ENCODE measurements around the gene PTPN22.

DNA sequence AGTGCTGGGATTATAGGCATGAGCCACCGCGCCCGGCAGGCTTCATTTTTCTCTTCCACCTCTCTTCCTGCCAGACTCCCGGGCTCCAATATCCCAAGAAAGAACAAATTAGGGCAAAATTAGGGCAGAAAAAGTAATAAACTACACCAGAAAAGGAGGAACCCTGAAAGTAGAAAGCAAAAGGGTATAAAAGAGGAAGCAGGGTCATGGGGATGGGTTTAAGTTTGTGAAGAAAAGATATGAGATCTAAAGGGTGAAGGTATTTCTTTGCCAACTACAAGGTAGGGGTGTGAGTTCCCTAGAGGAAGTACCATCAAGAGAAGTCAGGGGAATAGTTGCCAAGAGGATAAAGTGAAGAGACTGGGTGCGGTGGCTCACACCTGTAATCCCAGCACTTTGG is 9.9 kb downstream of the PTPN22 start:
- TF ChIP-seq, protein P1, sequence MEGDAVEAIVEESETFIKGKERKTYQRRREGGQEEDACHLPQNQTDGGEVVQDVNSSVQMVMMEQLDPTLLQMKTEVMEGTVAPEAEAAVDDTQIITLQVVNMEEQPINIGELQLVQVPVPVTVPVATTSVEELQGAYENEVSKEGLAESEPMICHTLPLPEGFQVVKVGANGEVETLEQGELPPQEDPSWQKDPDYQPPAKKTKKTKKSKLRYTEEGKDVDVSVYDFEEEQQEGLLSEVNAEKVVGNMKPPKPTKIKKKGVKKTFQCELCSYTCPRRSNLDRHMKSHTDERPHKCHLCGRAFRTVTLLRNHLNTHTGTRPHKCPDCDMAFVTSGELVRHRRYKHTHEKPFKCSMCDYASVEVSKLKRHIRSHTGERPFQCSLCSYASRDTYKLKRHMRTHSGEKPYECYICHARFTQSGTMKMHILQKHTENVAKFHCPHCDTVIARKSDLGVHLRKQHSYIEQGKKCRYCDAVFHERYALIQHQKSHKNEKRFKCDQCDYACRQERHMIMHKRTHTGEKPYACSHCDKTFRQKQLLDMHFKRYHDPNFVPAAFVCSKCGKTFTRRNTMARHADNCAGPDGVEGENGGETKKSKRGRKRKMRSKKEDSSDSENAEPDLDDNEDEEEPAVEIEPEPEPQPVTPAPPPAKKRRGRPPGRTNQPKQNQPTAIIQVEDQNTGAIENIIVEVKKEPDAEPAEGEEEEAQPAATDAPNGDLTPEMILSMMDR (IDR thresholded peaks at IDR 0.05; ENCODE audit: insufficient read depth, low read length, poor library complexity, severe bottlenecking), result no peak
- no peak for TF ChIP-seq EZH2phosphoT487 (conservative IDR thresholded peaks at IDR 0.05; ENCODE audit: low read length)

Data from SU-DHL-6 (cell line).